Spleen (tissue), 11 donors: ENCODE results near the gene EMC8. TPM values are rescaled to one million over a fixed set of nuclear protein-coding genes. Genes with fewer than 3 reads are reported as not detected.

Experiments used
- DNase-seq: peaks from one replicate; pipeline ENCODE4 v3.0.0-alpha.2; 2020
- H3K27ac ChIP-seq, 8 donors: fragments of 200-600 bp; sonication (generic) in 7 of 8; 1 replicate in 4 of 8; 2 replicates in 4 of 8; pipeline versions ENCODE4 v1.5.0 to v1.8.0; 2016 to 2021; ENCODE audit warnings: inconsistent platforms in 4 of 8, mild to moderate bottlenecking in 4 of 8, moderate library complexity in 1 of 8
- H3K27me3 ChIP-seq, 7 donors: fragments of 200-600 bp; sonication (generic) in 6 of 7; replicated peaks in 1 of 7; 1 replicate in 4 of 7; 2 replicates in 3 of 7; pipeline versions ENCODE4 v1.5.0 to v1.8.0; 2016 to 2021; ENCODE audit warnings: inconsistent platforms in 3 of 7, mild to moderate bottlenecking in 1 of 7
- H3K36me3 ChIP-seq, 6 donors: fragments of 200-600 bp; sonication (generic) in 5 of 6; 1 replicate in 4 of 6; 2 replicates in 2 of 6; pipeline versions ENCODE4 v1.5.0 to v1.8.0; 2016 to 2021; ENCODE audit warnings: inconsistent platforms in 2 of 6
- H3K4me1 ChIP-seq, 6 donors: fragments of 200-600 bp; sonication (generic) in 5 of 6; 1 replicate in 3 of 6; 2 replicates in 3 of 6; pipeline versions ENCODE4 v1.5.0 to v1.8.0; 2016 to 2021; ENCODE audit warnings: inconsistent platforms in 3 of 6
- H3K4me3 ChIP-seq, 8 donors: fragments of 200-600 bp; sonication (generic) in 7 of 8; 1 replicate in 4 of 8; 2 replicates in 4 of 8; pipeline versions ENCODE4 v1.5.0 to v1.8.0; 2016 to 2021; ENCODE audit warnings: inconsistent platforms in 4 of 8, mild to moderate bottlenecking in 4 of 8, moderate library complexity in 2 of 8
- H3K9me3 ChIP-seq, 8 donors: fragments of 200-600 bp; sonication (generic) in 7 of 8; 1 replicate in 4 of 8; 2 replicates in 4 of 8; pipeline versions ENCODE4 v1.5.0 to v1.8.0; 2016 to 2021; ENCODE audit warnings: inconsistent platforms in 4 of 8
- POLR2A ChIP-seq, 3 donors: fragments of 450-650 bp; IDR thresholded peaks; one replicate each; pipeline ENCODE4 v1.5.1; 2017; ENCODE audit warnings: antibody characterized with exemption in 3 of 3, mild to moderate bottlenecking in 1 of 3
- POLR2AphosphoS5 ChIP-seq, 3 donors: sonication (generic); formaldehyde crosslinking; IDR thresholded peaks; one replicate each; pipeline ENCODE4 v1.5.1; 2017; ENCODE audit warnings: antibody characterized with exemption in 3 of 3
- WGBS, 5 donors: extraction: QIAGEN DNeasy Blood & Tissue Kit in 3 of 5; methylation state at CpG; one replicate each; pipeline versions ENCODE4 v1.1.5 to v1.1.7; 2013 to 2018; 5-methylcytosine and 5-hydroxymethylcytosine counted together
- intact Hi-C: fragments of 100-400 bp; cut with DNase I; formaldehyde crosslinking; loops from one replicate; pipeline ENCODE4 v1.15.0; 2023; ENCODE audit warnings: low total_unique reads
- polyA plus RNA-seq, 3 donors: library from polyadenylated mRNA; stranded (reverse); fragments of 200-250 nt; gene quantifications; one replicate each; pipeline ENCODE4 v1.2.1, GENCODE V29; 2013
- total RNA-seq, 7 donors: library from RNA; depleted of rRNA in 3 of 7; stranded (reverse); fragments of >200 nt in 3 of 7; fragmentation: NEBNext Ultra II Directional in 4 of 7; extraction: Animal tissue kit (Norgen Biotek cat#: 25700) in 4 of 7; gene quantifications; one replicate each; pipeline versions ENCODE4 v1.1.0 to v1.2.1, GENCODE V29; 2016 to 2021
- TF ChIP-seq, protein P1 (sequence below), 11 experiments: fragments of 200-600 bp in 7 of 11; fragments of 450-650 bp in 4 of 11; sonication (generic) in 4 of 11; IDR thresholded peaks in 8 of 11; conservative IDR thresholded peaks in 3 of 11; 1 replicate in 7 of 11; 2 replicates in 4 of 11; pipeline versions ENCODE4 v1.4.0 to v1.8.0; 2016 to 2021; ENCODE audit warnings: antibody characterized with exemption in 11 of 11, inconsistent platforms in 4 of 11, mild to moderate bottlenecking in 1 of 11
- donor health status: healthy with polysubstance abuse.
- donor health status: DM: no; HTN: no; CAD: no; lungs with moderate emphysema.
- donor health status: DM: no; HTN: no; CAD: no.
- donor health status: Bipolar disorder and iron deficiency.
- donor health status: healthy.
- donor health status: DM: no; HTN: no; CAD: no.
- donor health status: DM: yes; HTN: yes; CAD: no.

The EMC8 gene
- total and polyA plus RNA-seq, 10 donors: 10.1 to 43.0 (median 23.8) TPM

DNA sequence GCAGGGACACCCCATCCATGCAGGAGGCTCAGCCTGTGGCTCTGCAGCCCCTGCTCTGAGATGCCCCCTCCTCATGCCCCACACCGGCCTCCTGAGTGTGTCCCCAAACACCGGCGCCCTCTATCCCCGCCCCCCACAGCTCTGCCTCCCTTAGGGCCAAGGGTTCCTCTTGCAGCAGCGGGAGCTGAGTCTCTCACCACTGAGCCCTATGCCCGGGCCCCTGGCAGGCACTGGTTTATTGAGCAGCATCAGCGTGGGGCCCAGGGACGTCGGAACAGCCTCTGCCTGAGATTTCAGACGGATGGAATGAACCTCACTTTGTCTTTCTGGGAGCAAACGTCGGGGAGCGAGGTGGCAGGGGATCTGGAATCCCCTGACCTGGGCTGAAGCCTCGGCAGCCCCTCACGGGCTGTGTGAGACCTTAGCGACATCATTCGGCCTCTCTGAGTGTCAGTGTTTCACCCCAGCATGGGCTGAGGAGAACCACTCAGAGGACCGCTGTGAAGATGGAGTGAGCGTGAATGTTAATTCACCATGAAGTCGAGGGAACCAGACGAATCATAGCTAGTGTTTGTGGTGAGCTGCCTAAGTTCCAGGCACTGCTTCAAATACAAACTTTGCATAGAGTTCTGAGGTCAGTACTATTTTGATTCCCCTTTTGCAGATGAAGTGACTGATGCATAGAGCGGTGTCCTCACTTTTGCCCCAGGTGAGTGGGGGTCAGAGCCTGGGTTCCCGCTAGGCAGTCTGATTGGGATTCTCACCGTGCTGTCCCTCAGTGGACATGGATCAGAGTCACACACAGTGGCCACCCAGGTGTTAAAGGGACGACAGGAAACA is 43.2 kb downstream of the EMC8 start:
- peak overlapping the region in 1 of 8 donors; percentile 22 for H3K4me3 ChIP-seq
- WGBS, 5 donors: 56 to 71% (median 59%) methylated on average over 24 to 25 of the region's 25 CpGs
- DNase-seq: peak; percentile 87
- intact Hi-C loops: no loop called here
- no peaks in the 10 kb centered on the region for H3K9me3 ChIP-seq
- peak overlapping the region; percentile 69 to 92 (median 85) for H3K27ac ChIP-seq
- peak in 2 of 3 donors; percentile 27 to 41 for TF ChIP-seq POLR2A (IDR thresholded peaks at IDR 0.05)
- TF ChIP-seq, protein P1, sequence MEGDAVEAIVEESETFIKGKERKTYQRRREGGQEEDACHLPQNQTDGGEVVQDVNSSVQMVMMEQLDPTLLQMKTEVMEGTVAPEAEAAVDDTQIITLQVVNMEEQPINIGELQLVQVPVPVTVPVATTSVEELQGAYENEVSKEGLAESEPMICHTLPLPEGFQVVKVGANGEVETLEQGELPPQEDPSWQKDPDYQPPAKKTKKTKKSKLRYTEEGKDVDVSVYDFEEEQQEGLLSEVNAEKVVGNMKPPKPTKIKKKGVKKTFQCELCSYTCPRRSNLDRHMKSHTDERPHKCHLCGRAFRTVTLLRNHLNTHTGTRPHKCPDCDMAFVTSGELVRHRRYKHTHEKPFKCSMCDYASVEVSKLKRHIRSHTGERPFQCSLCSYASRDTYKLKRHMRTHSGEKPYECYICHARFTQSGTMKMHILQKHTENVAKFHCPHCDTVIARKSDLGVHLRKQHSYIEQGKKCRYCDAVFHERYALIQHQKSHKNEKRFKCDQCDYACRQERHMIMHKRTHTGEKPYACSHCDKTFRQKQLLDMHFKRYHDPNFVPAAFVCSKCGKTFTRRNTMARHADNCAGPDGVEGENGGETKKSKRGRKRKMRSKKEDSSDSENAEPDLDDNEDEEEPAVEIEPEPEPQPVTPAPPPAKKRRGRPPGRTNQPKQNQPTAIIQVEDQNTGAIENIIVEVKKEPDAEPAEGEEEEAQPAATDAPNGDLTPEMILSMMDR (IDR thresholded peaks at IDR 0.05 in 8 of 11, conservative IDR thresholded peaks at IDR 0.05 in 3 of 11): no peak
- peak; percentile 58 to 92 (median 75) for TF ChIP-seq POLR2AphosphoS5 (IDR thresholded peaks at IDR 0.05)
- peaks cover 0 to 37% (median 5%) of the 10 kb centered on the region in 7 donors for H3K27me3 ChIP-seq
- H3K4me1 ChIP-seq: peaks cover 21 to 99% (median 73%) of the 10 kb centered on the region in 6 donors
- no peaks in the 10 kb centered on the region for H3K36me3 ChIP-seq

DNA sequence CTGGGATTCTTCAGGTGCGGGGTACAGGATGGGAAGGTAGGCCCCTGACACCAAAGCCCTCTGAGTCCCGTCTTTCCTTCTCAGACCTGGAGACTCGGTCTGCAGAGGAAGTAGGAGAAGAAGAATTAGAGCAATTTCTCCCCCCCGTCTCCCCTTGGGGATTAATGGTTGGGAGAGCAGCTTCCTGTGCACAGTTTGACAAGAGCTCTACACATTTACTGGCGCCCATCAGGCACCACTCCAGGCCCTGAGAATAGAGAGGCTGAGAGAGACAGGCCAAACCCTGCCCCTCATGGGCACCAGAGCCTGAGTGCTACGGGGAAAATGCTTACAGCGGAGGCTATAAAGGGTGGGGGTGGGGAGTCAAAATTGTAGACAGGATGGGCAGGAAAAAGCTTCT is 44.9 kb downstream of the EMC8 start:
- peaks cover 0 to 48% (median 15%) of the 10 kb centered on the region in 7 donors for H3K27me3 ChIP-seq
- no peaks in the 10 kb centered on the region for H3K36me3 ChIP-seq
- TF ChIP-seq POLR2AphosphoS5 (IDR thresholded peaks at IDR 0.05): peak in 1 of 3 donors; percentile 28
- TF ChIP-seq, protein P1 (IDR thresholded peaks at IDR 0.05 in 8 of 11, conservative IDR thresholded peaks at IDR 0.05 in 3 of 11): no peak
- intact Hi-C loops: no loop called here
- no peak for DNase-seq
- 42 to 53% (median 51%) methylated on average over 7 of the region's 7 CpGs for WGBS, 5 donors
- peak overlapping the region in 6 of 8 donors; percentile 13 to 92 (median 86) for H3K27ac ChIP-seq
- no peaks in the 10 kb centered on the region for H3K9me3 ChIP-seq
- peaks cover 29 to 97% (median 83%) of the 10 kb centered on the region in 6 donors for H3K4me1 ChIP-seq
- peak overlapping the region in 1 of 8 donors; percentile 21 for H3K4me3 ChIP-seq

DNA sequence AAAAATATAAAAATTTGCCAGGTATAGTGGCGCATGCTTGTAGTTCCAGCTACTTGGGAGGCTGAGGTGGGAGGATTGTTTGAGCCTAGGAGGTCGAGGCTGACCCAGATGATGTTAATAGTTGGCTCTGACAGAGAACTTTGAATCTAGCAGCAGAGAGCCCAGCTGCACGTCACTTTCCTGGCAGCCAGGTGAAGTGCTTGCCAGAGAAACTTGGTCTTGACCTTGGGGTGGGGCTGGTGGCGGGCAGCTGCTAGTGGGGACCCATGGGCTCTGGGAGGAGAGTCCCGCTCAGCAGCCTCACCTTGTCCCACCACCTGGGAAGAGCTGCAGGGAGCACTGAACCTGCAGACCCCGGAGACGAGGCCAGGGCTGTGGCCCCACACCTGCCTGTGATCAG is 45.4 kb downstream of the EMC8 start:
- Histone ChIP-seq H3K9me3 (no peaks in the 10 kb centered on the region), H3K27me3 (peaks cover 0 to 48% (median 15%) of the 10 kb centered on the region in 7 donors), H3K27ac (peak overlapping the region in 5 of 8 donors; percentile 85 to 92 (median 87)), H3K4me1 (peaks cover 29 to 97% (median 82%) of the 10 kb centered on the region in 6 donors), H3K36me3 (no peaks in the 10 kb centered on the region), H3K4me3 (peak overlapping the region in 1 of 8 donors; percentile 21)
- intact Hi-C loops: no loop called here
- no peak for DNase-seq
- WGBS, 5 donors: 66 to 82% (median 69%) methylated on average over 6 to 7 of the region's 7 CpGs
- TF ChIP-seq POLR2A (IDR thresholded peaks at IDR 0.05): no peak
- no peak for TF ChIP-seq POLR2AphosphoS5 (IDR thresholded peaks at IDR 0.05)
- TF ChIP-seq, protein P1 (IDR thresholded peaks at IDR 0.05 in 8 of 11, conservative IDR thresholded peaks at IDR 0.05 in 3 of 11): no peak

DNA sequence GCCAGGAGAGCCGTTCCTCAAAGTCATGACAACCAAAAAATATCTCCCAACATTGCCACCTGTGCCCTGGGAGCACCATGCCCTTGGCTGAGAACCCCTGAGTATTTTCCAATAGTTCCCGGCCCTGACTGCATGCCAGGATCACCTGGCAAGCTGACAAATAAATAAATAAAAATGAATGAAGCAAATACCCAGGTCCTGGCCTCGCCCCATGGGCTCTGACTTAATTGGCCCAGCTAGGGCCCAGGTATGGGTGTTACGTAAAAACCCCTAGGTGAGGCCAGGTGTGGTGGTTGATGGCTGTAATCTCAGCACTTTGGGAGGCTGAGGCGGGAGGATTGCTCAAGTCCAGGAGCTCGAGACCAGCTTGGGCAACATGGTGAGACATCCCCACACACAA is 45.8 kb downstream of the EMC8 start:
- H3K36me3 ChIP-seq: no peaks in the 10 kb centered on the region
- no peak overlapping the region for H3K4me3 ChIP-seq
- WGBS, 5 donors: 61 to 83% (median 74%) methylated on average over 6 of the region's 6 CpGs
- H3K27ac ChIP-seq: peak overlapping the region in 4 of 8 donors; percentile 85 to 92 (median 88)
- peaks cover 29 to 97% (median 82%) of the 10 kb centered on the region in 6 donors for H3K4me1 ChIP-seq
- H3K27me3 ChIP-seq: peaks cover 0 to 47% (median 15%) of the 10 kb centered on the region in 7 donors
- intact Hi-C loops: no loop called here
- TF ChIP-seq, protein P1 (IDR thresholded peaks at IDR 0.05 in 8 of 11, conservative IDR thresholded peaks at IDR 0.05 in 3 of 11): no peak
- TF ChIP-seq POLR2A (IDR thresholded peaks at IDR 0.05): no peak
- TF ChIP-seq POLR2AphosphoS5 (IDR thresholded peaks at IDR 0.05): no peak
- H3K9me3 ChIP-seq: no peaks in the 10 kb centered on the region
- DNase-seq: no peak
